ENCODE data around the gene DNAH8. TPM values are rescaled to one million over a fixed set of nuclear protein-coding genes. Genes with fewer than 3 reads are reported as not detected.
"Not testable (repeated sequence)": the region's sequence is repeated elsewhere in the genome, so short reads cannot be mapped to it uniquely, and the experiment has no call there.

DNAH8 gene
- total RNA-seq, 4 donors from 2014 or later = under 0.01 TPM; not detected in 3

GRCh38 chr6:38688579-38689087 lies 26.5 kb upstream of the DNAH8 start:
- H3K9me3 ChIP-seq = no peaks in the 10 kb centered on the region
- H3K4me3 ChIP-seq = no peak overlapping the region
- peaks cover 0 to 30% (median 17%) of the 10 kb centered on the region in 4 donors for H3K4me1 ChIP-seq
- TF ChIP-seq EP300 (IDR thresholded peaks at IDR 0.05) (no peak), POLR2A (IDR thresholded peaks at IDR 0.05; ENCODE audit: low read depth) (no peak), POLR2AphosphoS5 (IDR thresholded peaks at IDR 0.05) (no peak), CTCF (IDR thresholded peaks at IDR 0.05) (no peak)
- WGBS = 74% methylated on average over 6 of the region's 6 CpGs
- peaks cover 3 to 19% (median 10%) of the 10 kb centered on the region in 4 donors for H3K36me3 ChIP-seq
- DNase-seq (ENCODE audit: extremely low spot score) = no peak
- intact Hi-C loops (cut with DNase I) = no loop called here
- H3K27me3 ChIP-seq = no peaks in the 10 kb centered on the region
- no peak overlapping the region for H3K27ac ChIP-seq (replicated peaks in 1 of 4)

GRCh38 chr6:38695227-38695900 lies 19.7 kb upstream of the DNAH8 start:
- Histone ChIP-seq H3K27ac (replicated peaks in 1 of 4) (no peak overlapping the region), H3K27me3 (no peaks in the 10 kb centered on the region), H3K36me3 (no peaks in the 10 kb centered on the region), H3K4me1 (peaks cover 0 to 6% (median 3%) of the 10 kb centered on the region in 4 donors), H3K9me3 (peaks cover 0 to 5% (median 2%) of the 10 kb centered on the region in 4 donors), H3K4me3 (no peak overlapping the region)
- DNase-seq (ENCODE audit: extremely low spot score) = no peak
- 96% methylated on average over 2 of the region's 2 CpGs for WGBS
- intact Hi-C loops (cut with DNase I) = no loop called here
- TF ChIP-seq EP300 (IDR thresholded peaks at IDR 0.05) = no peak
- TF ChIP-seq CTCF (IDR thresholded peaks at IDR 0.05) = no peak
- TF ChIP-seq POLR2A (IDR thresholded peaks at IDR 0.05; ENCODE audit: low read depth) = no peak

GRCh38 chr6:38695933-38696332 lies 19.2 kb upstream of the DNAH8 start:
- intact Hi-C loops (cut with DNase I) = no loop called here
- WGBS = 74% methylated on average over 1 of the region's 1 CpG
- TF ChIP-seq POLR2A (IDR thresholded peaks at IDR 0.05; ENCODE audit: low read depth) = no peak
- no peak for TF ChIP-seq CTCF (IDR thresholded peaks at IDR 0.05)
- TF ChIP-seq POLR2AphosphoS5 (IDR thresholded peaks at IDR 0.05) = no peak
- TF ChIP-seq EP300 (IDR thresholded peaks at IDR 0.05) = no peak
- H3K4me1 ChIP-seq = peaks cover 0 to 4% (median 2%) of the 10 kb centered on the region in 4 donors
- no peak for DNase-seq (ENCODE audit: extremely low spot score)
- no peaks in the 10 kb centered on the region for H3K36me3 ChIP-seq
- H3K27me3 ChIP-seq = no peaks in the 10 kb centered on the region
- H3K9me3 ChIP-seq = peaks cover 0 to 7% (median 3%) of the 10 kb centered on the region in 4 donors
- H3K4me3 ChIP-seq = no peak overlapping the region
- H3K27ac ChIP-seq (replicated peaks in 1 of 4) = no peak overlapping the region

GRCh38 chr6:38696345-38696744 lies 18.8 kb upstream of the DNAH8 start:
- no peaks in the 10 kb centered on the region for H3K27me3 ChIP-seq
- peaks cover 0 to 7% (median 3%) of the 10 kb centered on the region in 4 donors for H3K9me3 ChIP-seq
- no peak overlapping the region for H3K27ac ChIP-seq (replicated peaks in 1 of 4)
- intact Hi-C loops (cut with DNase I) = no loop called here
- H3K4me1 ChIP-seq = peaks cover 0 to 4% (median under 1%) of the 10 kb centered on the region in 4 donors
- DNase-seq (ENCODE audit: extremely low spot score) = no peak
- no peaks in the 10 kb centered on the region for H3K36me3 ChIP-seq
- TF ChIP-seq POLR2AphosphoS5 (IDR thresholded peaks at IDR 0.05) (no peak), EP300 (IDR thresholded peaks at IDR 0.05) (no peak)
- no peak overlapping the region for H3K4me3 ChIP-seq

- Histone ChIP-seq H3K4me1 (peaks cover 0 to 16% (median 6%) of the 10 kb centered on the region in 4 donors), H3K36me3 (no peaks in the 10 kb centered on the region), H3K4me3 (no peak overlapping the region), H3K27ac (replicated peaks in 1 of 4) (no peak overlapping the region), H3K27me3 (no peaks in the 10 kb centered on the region), H3K9me3 (peaks cover 0 to 7% (median 3%) of the 10 kb centered on the region in 4 donors)
- no peak for DNase-seq (ENCODE audit: extremely low spot score)
- intact Hi-C loops (cut with DNase I) = no loop called here
- no peak for TF ChIP-seq EP300 (IDR thresholded peaks at IDR 0.05)
- no peak for TF ChIP-seq POLR2A (IDR thresholded peaks at IDR 0.05; ENCODE audit: low read depth)
- TF ChIP-seq CTCF (IDR thresholded peaks at IDR 0.05) = no peak
- TF ChIP-seq POLR2AphosphoS5 (IDR thresholded peaks at IDR 0.05) = no peak
- whole genome bisulfite sequencing = 90% methylated on average over 3 of the region's 3 CpGs
These were observed 17.3 kb upstream of the DNAH8 start for GRCh38 chr6:38697846-38698245.

- DNase-seq (ENCODE audit: extremely low spot score) = not testable (repeated sequence)
- 96% methylated on average over 3 of the region's 3 CpGs for WGBS
- intact Hi-C loops (cut with DNase I) = loop anchor here (10.0 kb wide), 1 partner anchor 55 kb away; no protein-coding TSS in a partner anchor
These were observed 15.4 kb upstream of the DNAH8 start for GRCh38 chr6:38699702-38700101.

More at GRCh38 chr6:38699702-38700101, 15.4 kb upstream of the DNAH8 start:
- H3K36me3 ChIP-seq; H3K9me3 ChIP-seq; H3K27ac ChIP-seq (replicated peaks in 1 of 4); H3K27me3 ChIP-seq; H3K4me3 ChIP-seq: not testable (repeated sequence)
- H3K4me1 ChIP-seq = peaks cover 0 to 22% (median 10%) of the 10 kb centered on the region in 4 donors

Measured in esophagus muscularis mucosa (tissue), 4 donors.